ENCODE measurements around the gene FBXW11. TPM values are rescaled to one million over a fixed set of nuclear protein-coding genes. Genes with fewer than 3 reads are reported as not detected.

The FBXW11 gene
- 58.1 TPM for polyA plus RNA-seq (ENCODE audit: insufficient read length)
- long read RNA-seq, donor 1, full-length matches to known transcripts: 5 of 5 reads
- long read RNA-seq, donor 1, partial matches to known transcripts: 0 of 5 reads
- long read RNA-seq, donor 1, other reads (novel, unspliced or antisense): 0 of 5 reads
- long read RNA-seq, donor 2, full-length matches to known transcripts: 16 of 16 reads
- long read RNA-seq, donor 2, partial matches to known transcripts: 0 of 16 reads
- long read RNA-seq, donor 2, other reads (novel, unspliced or antisense): 0 of 16 reads
- long read RNA-seq, donor 3, full-length matches to known transcripts: 4 of 4 reads
- long read RNA-seq, donor 3, partial matches to known transcripts: 0 of 4 reads
- long read RNA-seq, donor 3, other reads (novel, unspliced or antisense): 0 of 4 reads
- long read RNA-seq, donor 4: 0 reads
- long read RNA-seq, donor 5, full-length matches to known transcripts: 13 of 13 reads
- long read RNA-seq, donor 5, partial matches to known transcripts: 0 of 13 reads
- long read RNA-seq, donor 5, other reads (novel, unspliced or antisense): 0 of 13 reads
- long read RNA-seq, donor 6, full-length matches to known transcripts: 6 of 6 reads
- long read RNA-seq, donor 6, partial matches to known transcripts: 0 of 6 reads
- long read RNA-seq, donor 6, other reads (novel, unspliced or antisense): 0 of 6 reads
- long read RNA-seq, donor 7, full-length matches to known transcripts: 5 of 5 reads
- long read RNA-seq, donor 7, partial matches to known transcripts: 0 of 5 reads
- long read RNA-seq, donor 7, other reads (novel, unspliced or antisense): 0 of 5 reads
- long read RNA-seq, donor 8, full-length matches to known transcripts: 5 of 5 reads
- long read RNA-seq, donor 8, partial matches to known transcripts: 0 of 5 reads
- long read RNA-seq, donor 8, other reads (novel, unspliced or antisense): 0 of 5 reads

DNA sequence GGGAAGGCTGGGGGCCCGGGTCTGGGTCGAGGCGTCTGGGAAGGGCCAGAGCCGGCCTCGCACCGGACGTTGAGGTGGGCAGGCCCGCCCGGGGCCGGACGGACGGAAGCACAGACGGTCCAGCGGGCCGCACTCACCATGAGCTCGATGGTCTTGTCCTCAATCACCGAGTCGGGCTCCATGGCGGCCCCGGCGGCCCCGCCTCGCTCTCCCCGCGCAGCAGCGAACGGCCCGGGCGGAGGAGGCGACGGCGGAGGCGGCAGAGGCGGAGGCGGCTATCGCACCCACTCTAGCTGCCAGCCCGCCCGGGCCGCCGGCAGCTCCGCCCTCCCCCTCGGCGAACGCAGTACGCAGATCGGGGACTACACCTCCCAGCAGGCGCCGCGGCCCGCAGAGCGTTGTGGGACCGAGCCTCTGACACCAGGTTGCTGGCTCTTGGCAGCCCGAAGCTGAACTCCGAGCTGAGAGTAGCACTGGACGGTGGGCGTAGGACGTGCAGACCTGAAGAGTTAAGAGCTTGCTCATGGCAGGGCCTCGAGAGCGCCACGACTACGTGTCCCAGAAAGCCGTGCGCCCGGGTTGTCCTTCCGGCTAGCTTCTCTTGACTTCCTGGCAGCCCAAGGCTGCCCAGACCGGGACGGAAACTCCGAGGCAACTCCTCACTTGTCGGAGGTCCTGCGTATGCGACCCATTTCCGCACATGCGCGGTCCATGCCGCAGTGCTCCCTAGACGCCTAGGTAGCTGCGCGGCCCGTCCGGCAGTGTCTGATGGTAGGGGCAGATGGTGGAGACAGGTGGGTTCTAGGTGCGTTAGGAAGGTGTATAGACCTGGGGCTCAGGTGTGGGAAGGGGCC is at the start of gene FBXW11:
TSS of gene FBXW11 (minus strand) at position 318 of the 854 bp plus-strand sequence. CDS start at position 182, 136 bp downstream.
- DNase-seq: peak; percentile 95

GRCh38 chr5:172055996-172056395 is 49.6 kb upstream of the FBXW11 start:
- no peak for DNase-seq

- no peak for DNase-seq
Observed at GRCh38 chr5:172055421-172055820, 49.0 kb upstream of the FBXW11 start.

- no peak for DNase-seq
Observed at GRCh38 chr5:172054611-172055153, 48.2 kb upstream of the FBXW11 start.

- DNase-seq: no peak
Observed at GRCh38 chr5:172052450-172053236, 46.2 kb upstream of the FBXW11 start.

- no peak for DNase-seq
Observed at GRCh38 chr5:172051643-172052339, 45.4 kb upstream of the FBXW11 start.

- no peak for DNase-seq
Observed at GRCh38 chr5:172050080-172050479, 43.6 kb upstream of the FBXW11 start.

- no peak for DNase-seq
Observed at GRCh38 chr5:172049226-172049796, 42.9 kb upstream of the FBXW11 start.

DNA sequence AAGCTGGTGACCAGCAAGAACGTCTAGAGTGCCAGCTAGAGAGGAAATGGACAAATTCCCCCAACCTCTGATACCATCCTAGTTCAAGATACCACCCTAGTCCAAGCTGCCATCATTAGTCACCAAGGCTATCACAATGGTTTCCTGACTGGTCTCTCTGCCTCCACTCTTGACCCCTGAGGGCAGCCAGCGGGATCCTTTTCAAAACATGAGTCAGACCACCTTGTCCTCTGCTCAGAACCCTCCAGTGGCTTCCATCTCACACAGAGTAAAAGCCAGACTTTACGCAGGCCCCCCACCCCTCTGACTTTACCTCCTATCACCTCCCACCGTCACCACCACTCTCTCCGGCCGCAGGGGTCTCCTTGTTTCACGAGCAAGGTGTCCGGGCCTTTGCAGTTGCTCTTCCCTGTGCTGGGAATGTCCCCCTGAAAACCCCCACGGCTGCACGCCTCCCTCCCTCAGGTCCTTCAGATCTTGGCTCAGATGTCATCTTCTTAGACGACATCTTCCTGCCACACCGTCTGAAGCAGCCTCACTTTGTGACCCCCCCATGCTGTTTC is 42.2 kb upstream of the FBXW11 start:
- no peak for DNase-seq

- DNase-seq: no peak
Observed at GRCh38 chr5:172048170-172048422, 41.7 kb upstream of the FBXW11 start.

- DNase-seq: no peak
Observed at GRCh38 chr5:172046593-172046992, 40.2 kb upstream of the FBXW11 start.

GRCh38 chr5:172045315-172045632 is 38.8 kb upstream of the FBXW11 start:
- no peak for DNase-seq

DNA sequence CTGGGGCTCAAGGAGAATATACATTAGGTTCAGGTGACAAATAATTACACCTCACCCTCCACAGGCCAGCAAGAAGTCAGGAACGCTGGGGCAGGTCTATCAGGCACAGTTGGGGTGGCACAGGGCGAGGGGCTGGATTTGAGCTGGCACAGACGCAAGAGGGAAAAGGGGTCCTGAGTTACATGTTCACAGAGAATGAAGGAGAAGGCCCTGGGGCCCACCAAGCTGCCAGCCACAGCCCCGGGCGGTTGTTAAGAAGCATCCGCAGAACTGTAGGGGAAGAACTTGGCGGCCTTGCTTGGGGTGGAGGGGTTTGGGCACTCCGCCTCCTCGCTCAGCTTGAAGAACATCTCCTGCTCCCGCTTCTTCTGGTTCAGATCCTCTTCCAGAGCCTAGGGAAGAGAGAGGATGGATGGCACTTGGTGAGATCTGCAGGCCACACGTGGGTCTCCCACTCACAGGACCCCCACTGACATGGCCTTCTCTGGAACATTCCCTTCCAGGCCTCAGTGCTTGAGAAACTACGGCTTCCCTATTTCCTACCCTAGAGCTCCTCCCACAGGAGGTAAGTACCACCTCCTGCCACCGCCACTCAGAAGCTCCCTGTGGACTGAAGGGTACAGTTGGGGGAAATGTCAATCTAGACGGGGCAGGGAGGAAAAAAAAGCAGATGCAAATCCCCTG is 38.3 kb upstream of the FBXW11 start:
- no peak for DNase-seq

DNA sequence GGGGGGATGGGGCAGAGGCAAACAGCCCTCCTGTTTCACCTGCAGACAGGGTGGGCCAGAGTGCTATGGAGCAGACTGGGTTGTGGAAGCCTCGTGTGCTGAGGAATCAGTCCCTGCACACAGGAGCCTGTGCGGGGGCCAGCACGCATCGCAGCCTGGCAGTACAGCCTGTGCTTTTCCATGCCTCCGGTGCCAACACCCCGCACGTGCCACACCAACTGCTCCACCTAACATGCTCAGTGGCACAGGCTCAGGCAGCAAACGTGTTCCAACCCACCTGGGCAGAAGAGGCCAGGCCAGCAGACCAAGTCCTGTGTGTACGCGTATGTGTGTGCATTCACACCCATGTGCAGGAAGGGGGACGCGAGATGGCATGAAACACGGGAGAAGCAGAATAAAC is 37.4 kb upstream of the FBXW11 start:
- no peak for DNase-seq

GRCh38 chr5:172042183-172042582 is 35.7 kb upstream of the FBXW11 start:
- no peak for DNase-seq

DNA sequence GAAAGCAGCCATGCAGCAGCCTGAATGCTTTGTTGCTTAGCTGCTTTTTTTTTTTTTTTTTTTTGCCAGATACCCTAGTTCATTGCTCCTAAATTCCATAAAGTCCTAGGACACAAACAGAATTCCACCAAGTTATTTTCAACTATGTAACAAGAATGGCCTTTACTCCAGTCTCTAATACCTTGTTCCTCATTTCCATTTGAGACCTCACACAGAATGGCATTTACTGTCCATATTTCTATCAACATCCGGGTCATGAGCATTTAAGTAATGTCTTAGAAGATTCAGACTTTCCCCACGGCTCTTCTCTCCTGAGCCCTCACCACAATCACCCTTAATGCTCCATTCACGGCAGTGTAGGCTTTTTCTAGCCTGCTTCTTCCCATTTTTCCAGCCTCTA is 31.7 kb upstream of the FBXW11 start:
- no peak for DNase-seq

- DNase-seq: no peak
Observed at GRCh38 chr5:172035049-172035448, 28.6 kb upstream of the FBXW11 start.

DNA sequence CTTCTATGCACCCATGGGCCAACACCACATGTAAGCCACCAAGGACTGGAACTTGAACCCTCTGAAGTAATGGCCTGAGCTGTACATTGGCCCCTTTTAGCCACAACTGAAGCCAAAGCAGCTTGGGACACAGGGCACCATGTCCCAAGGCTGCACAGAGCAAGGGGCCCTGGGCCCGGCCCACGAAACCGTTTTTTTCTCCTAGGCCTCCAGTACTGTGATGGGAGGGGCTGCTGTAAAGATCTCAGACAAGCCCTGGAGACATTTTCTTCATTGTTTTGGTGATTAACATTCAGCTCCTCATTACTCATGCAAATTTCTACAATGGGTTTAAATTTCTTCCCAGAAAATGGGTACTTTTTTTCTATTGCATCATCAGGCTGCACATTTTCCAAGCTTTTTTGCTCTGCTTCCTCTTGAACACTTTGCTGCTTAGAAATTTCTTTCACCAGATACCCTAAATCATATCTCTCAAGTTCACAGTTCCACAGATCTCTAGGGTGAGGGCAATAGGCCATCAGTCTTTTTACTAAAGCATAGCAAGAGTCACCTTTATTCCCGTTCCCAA is 25.5 kb upstream of the FBXW11 start:
- DNase-seq: no peak

DNA sequence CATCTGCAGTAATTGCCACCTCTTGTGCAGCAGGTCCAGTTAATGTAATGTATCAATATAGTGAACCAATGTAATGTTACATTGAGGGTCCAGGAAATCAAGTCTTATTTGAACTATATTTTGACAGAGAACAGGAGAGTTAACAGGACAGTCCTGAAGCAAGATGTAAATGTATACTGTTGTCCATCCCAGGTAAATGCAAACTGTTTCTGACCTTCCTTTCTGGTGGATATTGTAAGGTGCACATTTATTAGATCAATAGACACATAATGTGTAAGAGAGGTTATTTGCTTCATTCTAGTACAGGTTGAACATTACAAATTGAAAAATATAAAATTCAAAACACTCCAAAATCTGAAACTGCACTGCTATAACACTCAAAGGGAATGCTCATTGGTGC is 23.4 kb upstream of the FBXW11 start:
- DNase-seq: no peak

Measured in left kidney (tissue), 8 donors.